GM23338 (cell line): ENCODE measurements around the gene APOL4. TPM values are rescaled to one million over a fixed set of nuclear protein-coding genes. Genes with fewer than 3 reads are reported as not detected.

ENCODE experiments used
- ATAC-seq: fragments of 200-7000 bp; cut with Tn5 transposase; 3 replicates; pipeline ENCODE4 v1.9.1; 2020
- DNase-seq: peaks from one replicate; pipeline ENCODE4 v3.0.0-alpha.2; 2015; ENCODE audit warnings: low spot score
- H2AFZ ChIP-seq: fragments of 200-600 bp; sonication (generic); 2 replicates; pipeline ENCODE4 v1.8.0; 2016; ENCODE audit warnings: antibody characterized with exemption, mild to moderate bottlenecking, moderate library complexity
- H3F3A ChIP-seq: fragments of 200-600 bp; sonication (generic); replicated peaks from 2 replicates; pipeline ENCODE4 v1.8.0; 2017; ENCODE audit warnings: antibody characterized with exemption, mixed run types, low read depth
- H3K27ac ChIP-seq: fragments of 200-600 bp; sonication (generic); 2 replicates; pipeline ENCODE4 v1.6.1; 2016; ENCODE audit warnings: low read depth
- H3K27me3 ChIP-seq: fragments of 200-600 bp; sonication (generic); 2 replicates; pipeline ENCODE4 v1.8.0; 2016; ENCODE audit warnings: mild to moderate bottlenecking, mixed run types, moderate library complexity; ENCODE audit not compliant: insufficient read depth
- H3K36me3 ChIP-seq: fragments of 200-600 bp; sonication (generic); 2 replicates; pipeline ENCODE4 v1.8.0; 2016; ENCODE audit warnings: mild to moderate bottlenecking; ENCODE audit not compliant: insufficient read depth
- H3K4me1 ChIP-seq: fragments of 200-600 bp; sonication (generic); 2 replicates; pipeline ENCODE4 v1.8.0; 2016; ENCODE audit warnings: mild to moderate bottlenecking, moderate library complexity; ENCODE audit not compliant: insufficient read depth
- H3K4me2 ChIP-seq: fragments of 200-600 bp; sonication (generic); 2 replicates; pipeline ENCODE4 v1.7.1; 2017; ENCODE audit warnings: mixed run types
- H3K4me3 ChIP-seq: fragments of 200-600 bp; sonication (generic); 2 replicates; pipeline ENCODE4 v1.6.1; 2016; ENCODE audit warnings: mixed run types
- H3K79me2 ChIP-seq: fragments of 200-600 bp; sonication (generic); replicated peaks from 2 replicates; pipeline ENCODE4 v1.8.0; 2017; ENCODE audit warnings: mild to moderate bottlenecking; ENCODE audit not compliant: insufficient read depth
- H3K9me2 ChIP-seq: fragments of 200-600 bp; sonication (generic); 2 replicates; pipeline ENCODE4 v1.8.0; 2017; ENCODE audit not compliant: insufficient read depth
- H4K20me1 ChIP-seq: fragments of 200-600 bp; sonication (generic); replicated peaks from 2 replicates; pipeline ENCODE4 v1.8.0; 2017; ENCODE audit warnings: mild to moderate bottlenecking; ENCODE audit not compliant: insufficient read depth
- H3K27ac Mint-ChIP-seq: 2 replicates; pipeline ENCODE4 v1.8.0; 2020; ENCODE audit warnings: inconsistent platforms, mild to moderate bottlenecking, moderate library complexity, mixed read lengths
- H3K27me3 Mint-ChIP-seq: 3 replicates; pipeline ENCODE4 v1.8.0; 2022; ENCODE audit warnings: low read depth, mild to moderate bottlenecking, moderate library complexity, mixed read lengths, inconsistent platforms; ENCODE audit not compliant: insufficient read depth, poor library complexity
- H3K36me3 Mint-ChIP-seq: 3 replicates; pipeline ENCODE4 v1.8.0; 2021; ENCODE audit warnings: low read depth, mild to moderate bottlenecking, inconsistent platforms, moderate library complexity, mixed read lengths
- H3K4me1 Mint-ChIP-seq: 3 replicates; pipeline ENCODE4 v1.8.0; 2020; ENCODE audit warnings: mild to moderate bottlenecking, inconsistent platforms, mixed read lengths
- H3K4me3 Mint-ChIP-seq: 3 replicates; pipeline ENCODE4 v1.8.0; 2021; ENCODE audit warnings: moderate library complexity, mild to moderate bottlenecking, inconsistent platforms, mixed read lengths
- H3K9me3 Mint-ChIP-seq: 3 replicates; pipeline ENCODE4 v1.8.0; 2020; ENCODE audit warnings: moderate library complexity, mild to moderate bottlenecking, inconsistent platforms, mixed read lengths
- CTCF ChIP-seq, 2 experiments: fragments of 200-600 bp in 1 of 2; sonication (generic) in 1 of 2; conservative IDR thresholded peaks; 2 replicates each; pipeline versions ENCODE4 v1.5.1 to v1.6.1; 2016 to 2017; ENCODE audit warnings: antibody characterized with exemption in 2 of 2, low read depth in 2 of 2, mild to moderate bottlenecking in 2 of 2, moderate library complexity in 1 of 2
- EZH2 ChIP-seq: fragments of 200-600 bp; sonication (generic); IDR thresholded peaks from one replicate; pipeline ENCODE4 v1.8.0; 2017; ENCODE audit warnings: antibody characterized with exemption, mild to moderate bottlenecking, low read depth; ENCODE audit not compliant: unreplicated experiment
- EZH2phosphoT487 ChIP-seq: fragments of 200-600 bp; sonication (generic); IDR thresholded peaks from one replicate; pipeline ENCODE4 v1.8.1; 2018; ENCODE audit warnings: antibody characterized with exemption; ENCODE audit not compliant: unreplicated experiment
- JUNB ChIP-seq: IDR thresholded peaks from one replicate; pipeline ENCODE4 v1.6.1; 2016; ENCODE audit warnings: antibody characterized with exemption; ENCODE audit not compliant: unreplicated experiment
- NANOG ChIP-seq: IDR thresholded peaks from 2 replicates; pipeline ENCODE4 v1.6.1; 2016; ENCODE audit warnings: antibody characterized with exemption, borderline replicate concordance
- STAT1 ChIP-seq: IDR thresholded peaks from one replicate; pipeline ENCODE4 v1.6.1; 2016; ENCODE audit warnings: antibody characterized with exemption; ENCODE audit not compliant: unreplicated experiment
- ZNF114 ChIP-seq: fragments of 250-450 bp; sonication (Bioruptor Pico); IDR thresholded peaks from 2 replicates; pipeline ENCODE4 v1.5.0; 2020; ENCODE audit warnings: mild to moderate bottlenecking, moderate library complexity
- ZNF331 ChIP-seq: fragments of 250-450 bp; sonication (Bioruptor Pico); IDR thresholded peaks from 2 replicates; pipeline ENCODE4 v1.5.0; 2020; ENCODE audit warnings: low read depth, mild to moderate bottlenecking, moderate library complexity
- polyA plus RNA-seq: library from polyadenylated mRNA; unstranded; fragments of >200 nt; fragmentation: Nextera tagmentation; extraction: Ambion mirVana; gene quantifications from 2 replicates; pipeline ENCODE4 v1.2.1, GENCODE V29; 2016
- total RNA-seq: library from RNA; depleted of rRNA; stranded (reverse); fragments of >200 nt; shearing (Covaris generic); gene quantifications from 2 replicates; pipeline ENCODE4 v1.2.3, GENCODE V29; 2014

Gene APOL4
- total and polyA plus RNA-seq, 2 experiments from 2014 or later, result not detected

DNA sequence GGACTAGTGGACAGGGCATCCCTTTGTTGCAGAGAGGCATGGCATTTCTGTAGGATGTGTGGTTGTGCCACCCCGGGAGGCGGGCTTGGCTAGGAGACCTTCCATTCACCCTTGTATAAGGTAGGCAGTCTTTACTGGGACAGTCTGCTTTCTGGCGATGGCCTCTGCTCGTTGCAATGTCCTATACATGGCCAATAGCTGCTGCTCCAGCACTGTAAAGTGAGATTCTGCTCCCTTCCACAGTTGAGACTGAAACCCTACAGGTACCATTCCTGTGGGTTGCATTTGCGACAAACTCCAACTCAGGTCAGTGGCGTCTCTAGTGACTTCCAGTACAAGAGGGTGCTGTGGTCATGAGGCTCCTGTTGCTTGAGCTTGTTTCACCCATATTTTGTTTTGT, 20.7 kb downstream of the APOL4 start (continued):
- no peak for TF ChIP-seq STAT1
- TF ChIP-seq EZH2phosphoT487, result no peak
- no peak for TF ChIP-seq NANOG
- no peak for TF ChIP-seq EZH2
- no peak for TF ChIP-seq ZNF114 (CRISPR knock-in tag)
- no peak for TF ChIP-seq JUNB

- H3K4me1 ChIP-seq, result no peaks in the 10 kb centered on the region
- ATAC-seq (peak; percentile 98), DNase-seq (peak; percentile 87)
- Mint-ChIP-seq H3K4me1 (peaks cover 18% of the 10 kb centered on the region), H3K27me3 (no peaks in the 10 kb centered on the region), H3K4me3 (no peak overlapping the region), H3K27ac (no peak overlapping the region), H3K36me3 (no peaks in the 10 kb centered on the region), H3K9me3 (no peaks in the 10 kb centered on the region)
- H3K27me3 ChIP-seq, result no peaks in the 10 kb centered on the region
- peak overlapping the region; percentile 84 for H2AFZ ChIP-seq
- no peak for TF ChIP-seq ZNF331 (CRISPR knock-in tag)
- TF ChIP-seq CTCF (conservative IDR thresholded peaks at IDR 0.05; ENCODE audit: low read depth in 2 of 2), result peak; percentile 89 to 92
- no peak overlapping the region for H3K4me3 ChIP-seq
- peaks cover 9% of the 10 kb centered on the region for H3K9me2 ChIP-seq
- H3K27ac ChIP-seq, result no peak overlapping the region
- H3F3A ChIP-seq, result no peaks in the 10 kb centered on the region
- no peaks in the 10 kb centered on the region for H3K79me2 ChIP-seq
- H4K20me1 ChIP-seq, result no peaks in the 10 kb centered on the region
- H3K4me2 ChIP-seq, result no peak overlapping the region
- H3K36me3 ChIP-seq, result no peaks in the 10 kb centered on the region
These were observed 21.4 kb downstream of the APOL4 start for GRCh38 chr22:36180038-36180880.

DNA sequence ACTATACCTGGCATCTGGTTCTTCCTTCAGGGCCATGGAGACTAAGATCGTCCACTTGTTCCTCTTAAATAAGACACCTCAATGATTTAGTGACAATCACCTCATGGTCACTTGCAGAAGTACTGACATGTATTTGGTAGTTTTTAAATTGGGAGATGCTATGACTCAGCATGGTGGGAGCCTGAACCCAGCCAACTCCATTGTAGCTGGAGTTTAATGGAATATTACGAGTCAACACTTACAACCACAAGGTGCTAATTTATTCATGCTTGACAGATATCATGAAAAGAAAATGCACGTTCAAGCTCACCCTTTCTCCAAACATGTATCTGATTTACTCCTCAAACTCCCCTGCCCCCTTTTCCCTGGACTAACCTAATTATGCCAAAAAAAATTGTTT, 24.4 kb downstream of the APOL4 start:
- Histone ChIP-seq H3K4me1 (no peaks in the 10 kb centered on the region), H4K20me1 (no peaks in the 10 kb centered on the region), H3K27ac (no peak overlapping the region), H3K4me3 (no peak overlapping the region), H2AFZ (no peak overlapping the region), H3K36me3 (no peaks in the 10 kb centered on the region), H3K4me2 (no peak overlapping the region), H3K27me3 (no peaks in the 10 kb centered on the region), H3F3A (no peaks in the 10 kb centered on the region), H3K79me2 (no peaks in the 10 kb centered on the region), H3K9me2 (peaks cover 16% of the 10 kb centered on the region)
- Mint-ChIP-seq H3K9me3 (no peaks in the 10 kb centered on the region), H3K27ac (no peak overlapping the region), H3K36me3 (no peaks in the 10 kb centered on the region), H3K4me1 (0 out of 3 replicates have a peak, but pooled peaks cover 3% of the 10 kb centered on the region), H3K27me3 (no peaks in the 10 kb centered on the region), H3K4me3 (no peak overlapping the region)
- ATAC-seq (no peak), DNase-seq (no peak)
- TF ChIP-seq NANOG, result no peak
